ENCODE results near the gene FAM217A.

FAM217A gene

DNA sequence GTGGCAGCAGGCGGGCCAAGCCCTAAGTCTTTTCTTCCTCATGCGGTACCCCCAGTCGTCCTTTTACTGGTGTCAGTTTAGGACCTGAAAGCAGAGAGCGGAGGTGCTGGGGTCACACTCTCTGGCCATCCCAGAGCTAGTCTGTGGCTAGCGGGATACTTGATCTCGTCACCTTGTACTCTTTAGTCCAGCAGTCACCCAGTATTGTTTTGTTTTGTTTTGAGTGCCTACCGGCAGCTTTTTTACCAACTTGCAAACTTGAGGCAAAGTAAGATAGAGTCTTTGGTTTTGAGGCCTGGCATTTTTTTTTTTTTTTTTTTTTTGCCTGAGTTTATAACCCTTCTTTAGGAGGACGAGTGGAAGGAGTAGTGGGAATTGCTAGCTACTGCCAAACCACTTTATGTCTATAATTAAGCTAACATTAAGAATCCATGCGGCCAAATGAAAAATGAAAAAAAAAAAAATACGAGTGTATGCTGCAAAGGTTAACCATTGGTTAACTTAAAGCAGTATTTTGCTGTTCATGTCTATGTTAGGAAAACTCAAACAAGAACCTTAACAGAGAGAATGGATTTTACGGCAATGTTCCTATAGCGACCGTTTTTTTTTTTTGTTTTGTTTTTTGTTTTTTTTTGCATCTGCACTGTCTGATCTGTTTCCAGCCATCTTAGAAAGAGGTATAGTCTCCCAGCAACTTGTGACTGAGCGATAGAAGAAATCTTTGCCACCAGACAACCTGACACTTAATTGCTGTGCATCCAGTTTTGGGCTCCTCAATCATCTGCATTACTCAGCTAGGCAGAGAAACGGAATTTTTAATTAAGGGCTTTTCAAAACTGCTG, 56.9 kb downstream of the FAM217A start:
- DNase-seq (ENCODE audit: low spot score): no peak

DNA sequence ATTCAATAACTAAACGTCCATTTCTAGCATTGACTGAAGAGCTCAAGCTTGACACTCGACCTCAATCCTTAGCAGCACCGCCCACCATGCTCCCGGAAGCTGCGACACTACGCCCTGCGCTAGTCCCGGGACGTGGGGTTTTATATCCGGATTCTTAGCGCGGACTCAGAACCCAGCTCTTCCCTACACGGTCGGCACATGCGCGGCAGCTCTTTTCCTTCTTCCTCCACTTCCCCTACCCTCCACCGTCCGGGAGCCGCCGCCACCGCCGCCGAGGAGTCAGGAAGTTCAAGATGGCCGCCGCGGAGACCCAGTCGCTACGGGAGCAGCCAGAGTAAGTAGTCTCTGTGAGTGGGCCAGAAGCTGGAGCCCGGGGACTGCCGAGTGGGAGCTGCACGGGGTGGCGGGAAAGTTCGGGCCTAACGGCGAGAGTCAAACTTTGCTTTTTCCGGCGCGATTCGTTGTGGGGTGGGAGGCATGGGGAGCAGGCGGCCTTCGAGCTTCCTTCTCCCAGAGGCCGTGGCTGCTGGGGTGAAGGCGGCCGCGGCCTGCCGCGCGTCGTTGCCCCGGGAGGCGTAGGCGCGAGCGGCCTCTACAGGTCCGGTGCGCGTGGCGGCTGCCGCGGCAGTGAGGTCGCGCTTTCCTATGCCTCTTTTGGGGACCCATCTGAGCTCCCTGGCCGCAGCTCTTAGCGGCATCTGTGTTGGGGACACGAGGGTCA, 57.6 kb downstream of the FAM217A start:
- DNase-seq (ENCODE audit: low spot score): peak; percentile 73

DNA sequence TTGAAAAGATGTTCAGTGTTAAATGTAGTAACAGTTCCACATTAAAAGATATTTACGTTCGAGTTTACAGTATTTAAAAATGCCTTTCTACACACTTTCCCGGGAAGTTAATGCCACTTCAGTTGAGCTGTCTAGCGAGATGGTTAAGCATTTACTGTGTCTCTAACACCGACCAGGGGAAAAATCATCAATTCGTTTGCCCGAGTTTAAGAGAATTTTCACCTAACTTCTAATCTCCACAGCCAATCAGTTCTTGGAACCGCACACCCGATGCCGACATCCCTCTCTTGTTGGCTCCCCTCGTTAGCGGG, 58.2 kb downstream of the FAM217A start:
- DNase-seq (ENCODE audit: low spot score): no peak

DNA sequence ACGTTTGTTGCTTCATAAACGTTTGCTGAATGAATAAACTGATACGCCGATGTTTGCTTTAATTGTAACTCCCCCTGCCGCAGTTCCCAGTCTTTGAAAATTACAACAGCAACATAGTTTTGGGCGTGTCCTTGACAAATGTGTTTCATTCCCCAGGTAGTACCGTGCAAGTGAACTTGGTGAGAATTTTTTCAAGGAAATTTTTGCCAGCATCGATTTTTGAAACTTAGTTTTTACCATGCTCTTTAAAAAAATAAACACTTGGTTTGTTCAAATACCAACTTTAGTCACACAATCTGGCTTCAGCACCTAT, 60.1 kb downstream of the FAM217A start:
- no peak for DNase-seq (ENCODE audit: low spot score)
